ENCODE data around the gene VDAC2.

DNA sequence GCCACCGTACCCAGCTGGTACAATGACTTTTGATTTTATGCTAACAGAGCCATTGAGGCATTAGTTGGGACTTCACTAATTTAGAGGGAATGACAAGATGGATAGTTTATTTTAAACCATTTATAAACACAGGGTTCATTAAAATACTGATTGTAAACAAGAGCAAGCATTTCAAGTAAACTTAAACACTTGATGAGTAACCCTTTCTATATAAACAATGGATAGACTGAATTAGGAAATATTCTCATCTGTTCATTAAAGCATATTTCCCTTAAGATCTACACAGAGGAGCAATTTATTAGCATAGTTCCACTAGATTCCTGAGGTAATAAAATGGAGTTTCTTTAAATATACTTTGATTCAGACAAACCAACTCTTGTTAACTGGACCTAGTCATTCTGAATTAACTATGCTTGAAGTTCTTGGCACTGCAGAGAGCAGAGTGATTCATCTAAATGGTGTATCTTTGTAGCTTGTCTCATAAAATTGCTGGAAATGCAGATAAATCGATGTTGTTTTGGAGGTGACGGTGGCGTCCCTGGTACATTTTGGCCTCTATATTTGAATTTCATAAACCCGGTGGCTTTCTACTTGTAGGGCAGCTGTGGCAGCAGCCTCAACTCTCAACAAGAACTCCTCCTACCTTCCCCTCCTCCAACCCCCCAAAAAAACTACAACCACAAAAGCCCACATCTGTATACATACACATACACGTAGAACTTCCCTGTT lies 15.4 kb upstream of the VDAC2 start:
- TF ChIP-seq ESRRG (CRISPR knock-in tag; IDR thresholded peaks at IDR 0.05) (no peak), TOX (CRISPR knock-in tag; IDR thresholded peaks at IDR 0.05; ENCODE audit: borderline replicate concordance) (no peak), BACH2 (CRISPR knock-in tag; IDR thresholded peaks at IDR 0.05; ENCODE audit: borderline replicate concordance) (no peak), ZFP30 (CRISPR knock-in tag; IDR thresholded peaks at IDR 0.05) (no peak), ZFP3 (CRISPR knock-in tag; IDR thresholded peaks at IDR 0.05) (no peak), POU6F1 (CRISPR knock-in tag; IDR thresholded peaks at IDR 0.05; ENCODE audit: borderline replicate concordance, low read depth) (no peak)
- TF ChIP-seq, protein P1, sequence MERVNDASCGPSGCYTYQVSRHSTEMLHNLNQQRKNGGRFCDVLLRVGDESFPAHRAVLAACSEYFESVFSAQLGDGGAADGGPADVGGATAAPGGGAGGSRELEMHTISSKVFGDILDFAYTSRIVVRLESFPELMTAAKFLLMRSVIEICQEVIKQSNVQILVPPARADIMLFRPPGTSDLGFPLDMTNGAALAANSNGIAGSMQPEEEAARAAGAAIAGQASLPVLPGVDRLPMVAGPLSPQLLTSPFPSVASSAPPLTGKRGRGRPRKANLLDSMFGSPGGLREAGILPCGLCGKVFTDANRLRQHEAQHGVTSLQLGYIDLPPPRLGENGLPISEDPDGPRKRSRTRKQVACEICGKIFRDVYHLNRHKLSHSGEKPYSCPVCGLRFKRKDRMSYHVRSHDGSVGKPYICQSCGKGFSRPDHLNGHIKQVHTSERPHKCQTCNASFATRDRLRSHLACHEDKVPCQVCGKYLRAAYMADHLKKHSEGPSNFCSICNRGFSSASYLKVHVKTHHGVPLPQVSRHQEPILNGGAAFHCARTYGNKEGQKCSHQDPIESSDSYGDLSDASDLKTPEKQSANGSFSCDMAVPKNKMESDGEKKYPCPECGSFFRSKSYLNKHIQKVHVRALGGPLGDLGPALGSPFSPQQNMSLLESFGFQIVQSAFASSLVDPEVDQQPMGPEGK (CRISPR knock-in tag; IDR thresholded peaks at IDR 0.05; ENCODE audit: borderline replicate concordance) = no peak
